Measurements from ENCODE around the gene NSD1.
"Not testable (repeated sequence)": the region's sequence is repeated elsewhere in the genome, so short reads cannot be mapped to it uniquely, and the experiment has no call there.

GRCh38 chr5:177177847-177178437, 44.4 kb downstream of the NSD1 start:
- TF ChIP-seq CTCF (conservative IDR thresholded peaks at IDR 0.05 in 1 of 2, IDR thresholded peaks at IDR 0.05 in 1 of 2; ENCODE audit: low read depth in 1 of 2, low read length in 2 of 2); EZH2 (IDR thresholded peaks at IDR 0.05; ENCODE audit: low read length, missing control alignments): not testable (repeated sequence)

All from fibroblast of lung (primary cell).